GM21825 (cell line): Measurements from ENCODE around the gene PDS5B.
"Not testable (repeated sequence)": the region's sequence is repeated elsewhere in the genome, so short reads cannot be mapped to it uniquely, and the experiment has no call there.

Experiments
- ATAC-seq: cut with Tn5 transposase; IDR thresholded peaks from one replicate; pipeline ENCODE4 v1.9.1; 2021; ENCODE audit warnings: mild to moderate bottlenecking, moderate library complexity; ENCODE audit not compliant: unreplicated experiment

PDS5B gene

DNA sequence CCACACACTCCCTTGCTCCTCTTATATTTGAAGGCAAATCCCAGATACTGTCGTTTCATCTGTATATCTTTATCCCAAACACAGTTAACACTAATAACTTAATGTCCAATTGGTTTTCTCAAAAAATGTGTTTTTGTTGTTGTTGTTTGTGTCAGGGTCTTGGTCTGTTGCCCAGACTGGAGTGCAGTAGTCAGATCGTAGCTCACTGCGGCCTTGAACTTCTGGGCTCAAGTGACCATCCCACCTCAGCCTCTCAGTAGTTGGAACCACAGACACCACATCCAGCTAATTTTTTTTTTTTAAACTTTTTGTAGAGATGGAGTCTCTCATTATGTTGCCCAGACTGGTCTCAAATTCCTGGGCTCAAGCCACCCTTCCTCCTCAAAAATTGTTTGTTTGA, 137.7 kb downstream of the PDS5B start:
- ATAC-seq: no peak

DNA sequence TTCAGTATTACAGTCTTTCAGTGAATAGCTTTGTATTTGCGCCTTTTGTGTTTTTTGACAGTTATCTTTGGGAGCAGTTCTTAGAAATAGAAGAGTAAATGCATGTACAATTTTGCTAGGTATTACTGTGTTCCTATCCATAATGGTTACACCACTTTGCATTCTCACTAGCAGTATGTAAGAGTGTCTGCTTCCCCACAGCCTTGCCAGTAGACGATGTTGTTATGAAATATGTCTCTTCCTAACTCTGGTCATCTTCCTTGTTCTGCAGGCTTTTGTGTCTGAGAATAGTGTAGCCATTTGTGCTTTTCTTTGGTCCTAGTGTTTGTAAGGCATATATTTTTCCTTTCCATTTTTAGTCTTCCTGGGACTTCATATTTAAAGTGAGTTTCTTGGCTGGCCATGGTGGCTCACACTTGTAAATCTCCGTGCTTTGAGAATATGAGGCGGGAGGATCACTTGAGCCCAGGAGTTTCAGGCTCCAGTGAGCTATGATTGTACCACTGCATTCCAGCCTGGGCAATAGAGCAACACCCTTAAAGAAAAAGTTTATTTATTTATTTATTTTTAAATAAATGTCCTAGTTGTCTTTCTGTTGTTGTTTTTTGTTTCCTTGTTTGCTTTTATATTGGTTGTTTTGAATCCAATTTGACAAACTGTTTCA, 140.3 kb downstream of the PDS5B start:
- ATAC-seq: no peak

DNA sequence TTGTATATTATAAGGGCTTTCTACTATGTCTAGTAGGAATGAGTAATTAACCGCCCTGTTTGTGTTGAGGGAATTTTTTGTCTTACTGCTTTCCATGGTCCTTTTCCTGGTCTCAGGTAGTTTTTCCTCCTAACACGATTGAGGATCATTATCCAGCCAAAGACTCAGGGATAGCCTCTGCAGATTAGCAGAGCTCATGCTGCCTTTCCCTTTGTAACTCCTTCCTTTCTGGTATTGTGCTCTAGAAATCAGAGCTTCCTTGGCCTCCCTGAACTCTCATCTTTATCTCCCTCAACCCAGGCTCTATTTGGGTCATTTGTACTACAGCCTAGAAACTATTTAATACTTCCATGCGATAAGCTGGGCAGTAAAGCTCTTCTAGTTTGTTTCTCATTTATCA, 142.1 kb downstream of the PDS5B start:
- no peak for ATAC-seq

DNA sequence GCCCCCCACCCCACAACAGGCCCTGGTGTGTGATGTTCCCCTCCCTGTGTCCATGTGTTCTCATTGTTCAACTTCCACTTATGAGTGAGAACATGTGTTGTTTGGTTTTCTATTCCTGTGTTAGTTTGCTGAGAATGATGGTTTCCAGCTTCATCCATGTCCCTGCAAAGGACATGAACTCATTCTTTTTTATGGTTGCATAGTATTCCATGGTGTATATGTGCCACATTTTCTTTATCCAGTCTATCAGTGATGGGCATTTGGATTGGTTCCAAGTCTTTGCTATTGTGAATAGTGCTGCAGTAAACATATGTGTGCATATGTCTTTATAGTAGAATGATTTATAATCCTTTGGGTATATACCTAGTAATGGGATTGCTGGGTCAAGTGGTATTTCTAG, 142.8 kb downstream of the PDS5B start:
- ATAC-seq: not testable (repeated sequence)

DNA sequence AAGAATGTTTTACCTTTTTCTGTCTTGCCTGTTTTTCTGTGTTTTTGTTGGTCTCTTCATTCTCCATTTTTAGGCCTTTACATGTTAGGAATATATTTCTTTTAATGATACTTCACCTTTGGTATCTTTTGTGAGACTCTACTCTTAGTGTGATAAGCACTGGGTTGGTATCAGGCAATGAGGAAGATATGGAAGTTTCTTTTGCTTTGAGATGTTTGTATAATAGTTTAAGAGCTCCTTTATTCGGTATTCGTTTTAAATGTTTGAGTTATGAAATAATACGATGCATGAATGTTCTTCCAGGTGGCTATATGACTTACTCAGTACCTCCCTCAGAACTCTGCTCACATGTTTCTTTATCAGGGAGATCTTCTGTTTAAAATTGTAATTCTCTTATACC, 144.8 kb downstream of the PDS5B start:
- ATAC-seq: no peak

DNA sequence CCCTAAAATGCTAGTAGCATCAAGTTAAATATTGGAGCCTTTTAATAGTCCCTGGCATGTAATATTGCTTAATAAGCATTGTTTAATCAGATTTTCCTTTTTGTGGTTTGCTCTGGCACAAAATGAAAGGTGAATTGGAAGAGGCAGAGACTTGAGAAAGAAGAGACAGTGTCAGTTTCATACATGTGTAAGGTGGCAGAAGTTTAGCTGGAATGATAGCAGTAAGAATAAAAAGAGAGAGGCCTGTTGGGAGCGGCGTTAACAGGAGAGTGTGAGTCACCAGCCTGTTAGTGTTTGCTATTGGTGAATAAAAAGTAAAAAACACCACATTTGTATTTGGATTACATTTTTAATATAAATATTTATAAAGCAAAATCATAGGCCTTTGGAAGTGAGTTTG, 145.3 kb downstream of the PDS5B start:
- no peak for ATAC-seq

DNA sequence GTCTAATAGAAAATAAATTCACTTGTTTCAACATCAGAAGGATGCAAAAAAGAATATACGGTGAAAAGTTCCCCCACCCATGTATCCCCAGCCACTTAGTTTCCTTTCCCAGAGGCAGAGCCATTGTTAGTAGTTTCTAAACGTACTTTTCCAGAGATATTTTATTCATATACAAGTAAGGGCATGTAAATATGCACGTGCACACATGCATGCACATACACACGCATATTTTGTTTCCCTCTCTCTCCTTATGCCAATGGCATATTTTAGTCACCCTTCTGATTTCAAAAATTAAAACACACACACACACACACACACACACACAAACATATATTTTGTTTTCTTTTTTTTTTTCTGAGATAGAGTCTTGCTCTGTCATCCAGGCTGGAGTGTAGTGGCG, 147.4 kb downstream of the PDS5B start:
- no peak for ATAC-seq

DNA sequence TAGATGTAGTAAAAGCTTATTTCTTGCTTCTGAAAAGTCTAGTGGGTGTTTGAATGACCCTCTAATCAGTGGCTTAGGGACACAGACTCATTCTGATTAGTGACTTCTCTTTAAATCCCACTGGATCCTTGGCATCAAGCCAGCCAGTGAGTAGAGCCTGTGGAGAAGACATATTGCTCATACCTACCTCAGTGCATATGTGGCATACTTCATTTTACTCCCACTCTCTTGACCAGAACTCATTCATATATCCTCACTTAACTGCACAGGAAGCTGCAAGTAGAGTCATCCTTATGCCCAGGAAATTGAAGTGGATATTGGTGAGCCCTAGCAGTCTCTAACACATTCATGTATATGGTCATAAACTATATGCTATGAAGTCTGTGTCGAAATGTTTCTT, 148.3 kb downstream of the PDS5B start:
- ATAC-seq: no peak

DNA sequence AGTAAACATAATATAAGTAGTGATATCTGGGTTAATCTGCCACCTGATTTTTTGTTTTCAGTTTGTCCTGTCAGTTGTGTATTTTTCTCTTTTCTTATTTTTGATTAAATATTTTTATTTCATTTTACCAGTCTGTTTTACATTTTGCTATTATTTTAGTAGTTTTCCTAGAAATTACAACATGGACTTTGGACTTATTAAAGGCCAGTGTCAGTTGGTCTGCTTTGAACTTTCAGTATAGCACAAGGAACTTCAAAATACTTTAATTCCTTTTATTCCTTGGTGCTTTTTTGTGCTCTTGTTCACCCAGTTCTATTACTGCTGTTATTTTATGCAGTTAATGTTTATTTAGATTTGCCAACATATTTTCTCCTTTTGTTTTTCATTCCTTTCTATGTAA, 149.6 kb downstream of the PDS5B start:
- no peak for ATAC-seq

DNA sequence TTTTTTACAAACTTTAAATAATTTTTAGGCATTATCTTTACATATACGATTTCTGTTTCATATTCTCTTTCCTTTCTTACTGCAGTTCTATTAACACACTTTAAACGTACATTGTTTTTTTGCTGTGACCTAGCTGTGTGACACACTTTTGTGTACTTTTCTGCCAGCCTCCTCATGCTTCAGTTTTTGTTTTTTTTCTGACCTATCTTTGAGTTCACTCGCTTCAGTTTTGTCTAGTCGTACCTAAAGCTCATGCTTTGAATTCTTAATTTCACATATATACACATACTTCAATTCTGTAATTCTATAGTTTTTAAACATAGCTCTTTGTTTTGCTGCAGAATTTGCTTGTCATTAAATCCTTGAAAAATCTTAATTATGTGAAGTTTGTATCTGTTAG, 150.4 kb downstream of the PDS5B start:
- no peak for ATAC-seq

DNA sequence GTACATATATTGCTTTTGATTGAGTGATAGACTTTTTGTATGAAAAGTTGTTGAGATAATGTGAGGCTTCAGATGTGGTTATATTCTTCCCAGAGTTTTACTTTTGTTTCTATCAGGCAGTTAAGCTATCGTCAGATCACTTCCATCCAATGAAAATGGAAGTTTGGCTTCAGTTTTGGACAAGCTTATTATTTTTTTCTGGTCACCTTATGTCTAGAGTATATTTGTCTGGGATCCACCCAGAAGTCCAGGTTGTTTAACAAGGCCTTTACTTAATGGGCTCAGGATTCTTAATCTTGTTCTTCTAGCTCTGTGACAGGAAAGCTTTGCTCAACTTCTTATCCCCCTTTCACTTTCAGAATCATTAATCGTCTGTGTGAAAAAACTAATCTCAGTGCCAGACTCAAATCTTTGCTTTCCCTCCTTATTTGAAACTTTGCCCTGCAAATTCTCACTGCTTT, 150.9 kb downstream of the PDS5B start:
- peak; percentile 66 for ATAC-seq

DNA sequence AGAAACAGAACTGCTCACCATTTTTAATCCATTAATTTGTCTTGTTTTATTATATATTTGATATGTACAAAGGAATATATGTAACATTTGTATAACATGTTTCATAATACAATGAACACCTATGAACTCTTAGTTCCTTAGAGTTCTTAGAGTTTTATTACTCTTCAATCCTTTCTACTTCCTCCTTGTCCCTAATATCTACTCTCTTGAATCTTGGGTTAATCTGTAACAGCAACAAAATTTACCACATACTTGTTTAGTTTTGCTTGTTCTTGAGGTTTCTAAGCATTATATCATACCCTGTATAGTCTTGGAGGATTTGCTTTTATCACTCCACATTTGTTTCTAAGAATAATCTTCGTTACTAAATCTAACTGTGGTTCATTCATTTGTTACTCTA, 151.4 kb downstream of the PDS5B start:
- ATAC-seq: peak; percentile 68

DNA sequence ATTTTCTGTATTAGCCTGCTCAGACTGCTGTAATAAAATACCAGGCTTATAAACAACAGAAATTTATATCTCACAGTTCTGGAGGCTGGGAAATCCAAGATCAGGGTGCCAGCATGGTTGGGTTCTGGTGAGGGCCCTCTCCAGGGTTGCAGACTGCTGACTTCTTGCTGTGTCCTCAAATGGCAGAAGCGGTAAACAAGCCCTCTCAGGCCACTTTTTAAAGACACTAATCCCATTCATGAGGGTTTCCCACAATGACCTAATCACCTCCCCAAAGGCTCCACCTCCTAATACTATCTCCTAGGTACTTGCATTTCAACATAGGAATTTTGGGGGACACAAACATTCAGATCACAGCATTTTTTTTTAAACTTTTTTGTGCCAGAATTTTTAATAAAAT, 159.3 kb downstream of the PDS5B start:
- ATAC-seq: no peak

DNA sequence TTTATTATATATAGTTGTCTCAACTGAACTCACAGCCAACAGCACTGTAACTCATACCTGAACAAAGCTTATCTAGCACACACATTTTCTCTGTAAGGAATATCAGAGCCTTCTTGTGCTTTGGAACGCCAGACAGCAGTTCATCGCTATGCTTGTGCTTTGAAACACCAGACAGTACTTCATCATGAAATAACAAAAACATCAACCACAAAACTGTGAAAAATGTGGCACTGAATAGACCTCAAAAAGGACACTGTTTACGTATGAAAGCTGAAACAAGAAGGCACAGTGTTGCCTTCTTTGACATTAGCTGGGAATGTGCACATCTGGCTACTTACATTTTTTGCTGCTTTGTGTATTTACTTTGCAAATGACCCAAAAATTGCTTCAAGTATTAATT, 160.2 kb downstream of the PDS5B start:
- no peak for ATAC-seq

DNA sequence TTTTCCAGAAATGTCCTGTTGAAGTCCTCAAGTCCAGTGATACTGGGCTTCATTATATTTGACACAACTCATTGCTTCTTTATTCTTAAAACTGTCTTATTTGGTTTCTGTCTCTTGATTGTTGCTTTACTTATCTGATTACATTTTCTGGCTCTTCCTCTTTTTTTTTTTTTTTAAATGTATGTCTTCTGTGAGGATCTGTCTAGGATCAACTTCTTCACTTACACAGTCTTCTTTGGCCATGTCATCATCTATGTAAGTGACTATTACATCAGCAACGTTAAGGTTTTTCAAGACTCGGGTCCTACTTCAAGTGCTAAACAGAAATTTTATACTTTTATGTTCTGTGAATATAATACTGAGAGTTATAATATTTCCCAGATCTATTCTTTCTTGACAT, 162.1 kb downstream of the PDS5B start:
- ATAC-seq: no peak

DNA sequence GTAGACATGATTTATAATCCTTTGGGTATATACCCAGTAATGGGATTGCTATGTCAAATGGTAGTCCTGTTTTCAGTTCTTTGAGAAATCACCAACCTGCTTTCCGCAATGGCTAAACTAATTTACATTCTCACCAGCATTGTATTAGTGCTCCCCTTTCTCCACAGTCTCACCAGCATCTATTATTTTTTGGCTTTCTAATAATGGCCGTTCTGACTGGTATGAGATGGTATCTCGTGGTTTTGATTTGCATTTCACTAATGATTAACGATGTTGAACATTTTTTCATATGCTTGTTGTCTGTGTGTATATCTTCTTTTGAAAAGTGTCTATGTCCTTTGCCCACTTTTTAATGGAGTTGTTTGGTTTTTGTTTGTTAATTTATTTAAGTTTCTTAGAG, 165.1 kb downstream of the PDS5B start:
- no peak for ATAC-seq

DNA sequence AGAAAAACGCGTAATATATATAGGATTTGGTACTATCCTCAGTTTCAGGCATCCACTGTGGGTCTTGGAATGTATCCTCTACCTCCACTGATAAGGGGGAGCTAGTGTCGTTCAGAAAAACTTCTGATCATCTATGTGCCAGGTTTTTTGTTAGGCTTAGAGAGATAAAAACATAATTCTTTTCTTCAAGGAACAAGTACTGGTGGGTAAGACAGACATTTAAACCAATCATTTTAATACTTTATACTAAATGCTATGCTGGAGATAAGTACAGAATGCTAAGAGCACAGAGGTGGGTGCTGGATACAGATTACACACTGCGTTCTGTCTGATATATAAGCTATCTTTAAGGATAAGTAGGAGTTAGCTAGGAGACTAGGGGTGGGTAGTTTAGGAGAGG, 166.1 kb downstream of the PDS5B start:
- ATAC-seq: no peak

DNA sequence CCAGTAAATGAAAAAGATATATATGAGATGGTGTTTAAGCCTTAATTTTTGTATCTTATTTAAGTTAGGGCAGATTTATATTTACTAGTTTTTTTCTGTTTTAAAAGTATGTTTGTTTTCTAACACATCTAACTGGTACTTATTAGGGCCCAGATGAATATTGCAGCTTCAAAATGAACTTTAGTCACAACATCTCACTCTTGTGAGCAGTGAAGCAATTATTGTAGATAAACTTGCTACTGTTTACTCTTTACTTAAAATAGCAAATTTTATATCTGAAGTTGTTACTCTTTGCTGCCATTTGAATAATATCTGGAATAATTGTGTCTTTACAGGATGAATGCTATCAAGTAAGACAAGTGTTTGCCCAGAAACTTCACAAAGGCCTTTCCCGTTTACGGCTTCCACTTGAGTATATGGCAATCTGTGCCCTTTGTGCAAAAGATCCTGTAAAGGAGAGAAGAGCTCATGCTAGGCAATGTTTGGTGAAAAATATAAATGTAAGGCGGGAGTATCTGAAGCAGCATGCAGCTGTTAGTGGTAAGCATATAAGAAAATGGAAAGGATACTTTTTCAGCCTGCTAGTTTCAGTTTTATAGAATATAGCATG, 166.8 kb downstream of the PDS5B start:
- ATAC-seq: no peak

DNA sequence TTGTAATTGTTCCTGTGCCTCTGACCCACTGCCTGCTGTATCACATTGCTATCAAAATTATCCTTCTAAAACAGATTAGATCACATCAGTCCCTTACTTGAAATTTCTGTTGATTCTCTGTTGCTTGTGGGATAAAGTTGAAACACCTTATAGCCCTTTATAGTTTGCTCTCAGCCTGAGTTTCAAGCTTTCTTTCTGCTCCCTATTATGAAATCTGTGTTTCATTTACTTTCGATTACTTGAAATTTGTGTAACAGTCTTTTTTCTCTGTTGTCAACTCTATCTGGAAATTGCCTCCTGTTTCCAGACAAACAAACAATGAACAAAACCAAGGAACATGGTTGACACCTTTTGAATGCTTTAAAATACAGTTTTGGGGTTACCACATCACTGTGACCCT, 167.9 kb downstream of the PDS5B start:
- ATAC-seq: no peak

DNA sequence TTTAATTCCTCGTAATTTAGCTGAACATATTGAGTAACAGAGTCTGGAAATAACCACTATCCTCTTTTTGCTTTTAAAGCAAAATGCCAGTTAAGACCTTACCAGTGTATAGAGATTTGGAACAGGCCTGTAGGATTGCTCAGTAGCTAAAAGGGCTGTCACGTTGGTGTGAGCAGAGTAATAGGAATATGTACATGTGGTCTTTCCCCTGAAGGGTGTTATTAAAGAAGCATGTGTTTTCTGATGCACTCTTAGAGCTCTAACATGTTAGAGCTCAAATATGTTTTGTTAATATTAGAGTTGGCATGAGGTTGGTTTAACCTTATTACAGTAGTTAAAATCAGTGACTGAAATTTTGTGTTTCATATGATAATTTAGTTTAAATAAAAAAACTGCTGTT, 172.9 kb downstream of the PDS5B start:
- no peak for ATAC-seq

DNA sequence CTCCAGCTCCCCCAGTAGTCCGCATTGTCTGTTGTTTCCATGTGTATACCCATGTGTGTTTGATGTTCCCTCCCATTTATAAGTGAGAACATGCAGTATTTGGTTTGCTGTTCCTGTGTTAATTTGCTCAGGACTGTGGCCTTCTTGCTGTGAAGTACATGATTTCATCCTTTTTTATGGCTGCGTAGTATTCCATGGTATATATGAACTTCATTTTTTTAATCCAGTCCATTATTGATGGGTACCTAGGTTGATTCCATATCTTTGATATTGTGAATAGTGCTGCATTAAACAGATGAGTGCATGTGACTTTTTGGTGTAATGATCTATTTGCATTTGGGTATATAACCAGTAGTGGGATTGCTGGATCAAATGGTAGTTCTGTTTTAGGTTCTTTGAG, 175.2 kb downstream of the PDS5B start:
- no peak for ATAC-seq

DNA sequence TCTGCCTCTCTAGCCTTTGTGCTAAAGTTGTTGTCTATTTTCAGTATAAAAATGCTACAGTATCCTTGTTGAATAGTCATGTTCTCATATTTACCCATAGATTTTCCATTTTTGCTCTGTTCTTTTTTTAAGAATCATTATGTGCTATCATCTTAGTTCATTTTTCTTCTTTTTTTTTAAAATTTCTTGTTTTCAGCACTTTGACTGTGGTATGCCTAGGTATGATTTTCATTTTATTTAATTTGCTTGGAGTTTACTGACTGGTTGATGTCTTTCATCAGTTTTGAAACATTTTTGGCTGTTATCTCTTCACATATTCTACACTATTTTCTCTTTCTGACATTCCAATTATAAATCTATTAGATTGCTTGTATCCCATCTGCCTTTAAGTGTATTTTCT, 192.9 kb downstream of the PDS5B start:
- no peak for ATAC-seq

DNA sequence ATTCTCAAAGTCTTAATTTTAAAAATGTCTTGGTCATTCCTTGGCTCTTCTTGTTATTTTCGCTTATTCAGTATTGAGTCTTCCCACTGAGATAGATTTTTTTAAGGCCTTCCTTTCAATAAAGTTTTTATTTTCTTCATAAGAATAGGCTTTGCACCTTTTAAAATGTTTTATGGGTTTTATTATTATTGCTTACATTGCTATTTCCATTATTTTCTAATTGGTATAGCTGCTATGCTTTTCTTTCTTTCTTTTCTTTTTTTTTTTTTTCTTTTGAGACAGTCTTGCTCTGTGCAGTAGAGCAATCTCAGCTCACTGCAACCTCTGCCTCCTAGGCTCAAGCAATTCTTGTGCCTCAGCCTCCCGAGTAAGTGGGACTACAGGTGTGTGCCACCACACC, 195.7 kb downstream of the PDS5B start:
- no peak for ATAC-seq
